Ramos (cell line): ENCODE measurements around the gene SPTA1.
"Not testable (repeated sequence)": the region's sequence is repeated elsewhere in the genome, so short reads cannot be mapped to it uniquely, and the experiment has no call there.

Experiments used
- in situ Hi-C: fragments of 300-500 bp; cut with MboI; formaldehyde crosslinking; loops from one replicate; pipeline ENCODE4 v1.14.3; 2022; ENCODE audit warnings: low sequenced_read_pairs; ENCODE audit not compliant: unreplicated experiment

The SPTA1 gene

DNA sequence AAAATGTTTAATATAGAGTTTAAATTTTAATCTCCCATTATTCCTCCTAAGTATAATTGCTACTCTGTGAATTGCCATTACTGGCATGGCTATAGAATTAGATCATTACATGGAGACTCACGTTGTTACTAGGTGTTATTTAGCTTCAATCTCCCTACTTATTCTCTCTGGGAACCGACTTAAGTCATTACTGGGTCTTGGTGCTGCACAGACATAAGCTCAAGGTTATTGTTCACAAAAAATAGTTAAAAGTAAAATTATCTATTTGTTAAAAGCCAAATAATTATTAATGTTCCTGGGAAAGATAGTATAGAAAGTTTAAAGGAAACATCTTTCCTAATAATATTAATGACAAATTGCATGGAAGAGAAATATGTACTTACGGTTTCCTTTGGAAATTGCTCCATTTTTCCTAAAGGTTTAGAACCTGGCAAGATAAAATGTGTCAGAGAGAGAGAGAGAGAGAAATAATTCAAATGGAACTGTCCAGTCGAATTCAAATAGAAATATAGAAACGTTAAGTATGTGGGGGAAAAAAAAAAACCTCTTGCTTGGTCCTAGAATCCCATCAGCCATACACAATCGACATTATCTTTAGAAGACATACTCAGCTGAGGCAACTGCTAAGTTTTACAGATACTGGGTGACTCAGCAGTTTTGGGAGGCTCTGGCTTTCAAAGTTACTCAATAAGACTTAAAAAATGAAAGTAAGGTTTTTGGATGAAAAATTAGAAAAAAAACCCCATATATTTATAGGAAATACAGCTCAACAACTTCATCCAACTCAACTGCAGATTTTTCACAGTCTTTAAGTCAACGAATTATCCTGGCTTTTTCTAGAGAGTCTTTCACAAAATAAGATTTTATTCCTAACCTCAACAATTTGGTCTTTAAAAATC is at the start of gene SPTA1:
TSS of gene SPTA1 (minus strand) at position 605 of the 899 bp plus-strand sequence. CDS start at position 407, 198 bp downstream.
- in situ Hi-C loops: no loop called here

DNA sequence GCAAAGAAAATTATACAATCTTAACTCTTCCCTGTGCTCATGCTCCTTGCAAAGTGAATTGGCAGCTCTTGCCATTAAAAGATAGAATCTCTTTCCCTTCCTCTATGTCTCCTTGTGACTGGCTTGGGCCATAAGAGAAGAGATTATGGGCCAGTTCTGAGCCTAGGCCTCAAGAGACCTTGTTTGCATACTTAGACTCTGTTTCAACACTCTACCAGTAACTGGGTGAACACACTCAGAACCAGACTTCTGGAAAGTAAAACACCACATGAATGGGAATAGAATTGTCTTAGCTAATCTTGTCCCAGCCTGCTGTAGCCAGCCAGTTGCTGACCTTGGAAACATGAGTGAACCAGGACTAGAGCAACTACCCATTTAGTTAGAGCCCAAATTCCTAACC is 49.3 kb upstream of the SPTA1 start:
- in situ Hi-C loops: no loop called here

DNA sequence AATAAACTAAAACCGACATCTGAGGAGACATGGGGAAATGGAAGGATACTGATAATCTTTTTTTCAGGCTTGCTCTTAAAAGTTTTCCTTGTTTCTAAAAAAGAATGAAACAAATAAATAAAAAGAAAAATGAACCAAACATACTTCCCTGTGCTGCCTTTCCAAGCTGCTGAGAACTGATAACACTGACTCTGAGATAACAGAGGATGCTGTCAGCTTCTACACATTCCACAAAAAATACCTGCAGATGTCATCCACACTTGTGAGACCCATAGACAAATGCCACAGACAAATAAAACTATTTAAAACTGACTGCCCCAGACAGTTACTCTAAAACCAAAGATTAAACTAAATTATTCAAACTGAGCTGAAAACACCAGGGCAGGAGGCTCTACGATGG is 46.0 kb upstream of the SPTA1 start:
- in situ Hi-C loops: no loop called here

DNA sequence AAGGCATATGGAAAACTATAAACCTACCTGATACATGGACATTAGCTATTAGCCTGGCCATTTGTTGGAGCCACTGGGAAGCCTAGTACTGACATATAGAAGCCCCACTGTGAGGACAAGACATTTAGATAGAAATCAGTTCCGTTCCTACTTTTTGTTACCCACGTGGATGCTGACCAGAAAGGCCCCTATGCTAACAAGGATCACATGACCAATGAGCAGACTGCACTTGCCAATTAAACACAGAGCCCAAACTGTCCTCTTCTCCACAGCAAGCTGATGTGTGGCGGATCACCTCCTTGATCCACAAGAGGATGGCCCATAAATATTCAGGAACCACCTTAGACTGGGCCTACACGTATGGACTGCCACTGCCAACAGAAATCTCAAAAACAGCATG is 45.2 kb upstream of the SPTA1 start:
- in situ Hi-C loops: no loop called here

DNA sequence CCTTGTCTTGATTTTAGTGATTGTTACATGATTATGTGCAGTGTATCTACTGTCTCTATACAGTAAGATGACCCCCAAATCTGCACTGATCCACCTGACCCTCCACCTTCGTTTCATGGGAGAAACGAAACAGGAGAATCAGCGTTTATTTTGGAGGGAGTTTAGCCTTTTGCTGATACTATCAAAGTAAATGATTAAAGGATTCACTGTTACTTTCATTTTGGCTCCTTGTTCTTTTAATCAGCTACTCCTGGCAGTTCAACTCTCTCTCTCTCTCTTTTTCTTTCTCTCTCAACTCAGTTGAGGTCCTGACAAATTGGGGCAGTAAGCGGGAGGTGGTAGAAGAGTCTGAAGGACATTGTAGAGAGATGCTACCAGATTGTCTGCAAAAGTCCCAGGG is 43.9 kb upstream of the SPTA1 start:
- in situ Hi-C loops: no loop called here

DNA sequence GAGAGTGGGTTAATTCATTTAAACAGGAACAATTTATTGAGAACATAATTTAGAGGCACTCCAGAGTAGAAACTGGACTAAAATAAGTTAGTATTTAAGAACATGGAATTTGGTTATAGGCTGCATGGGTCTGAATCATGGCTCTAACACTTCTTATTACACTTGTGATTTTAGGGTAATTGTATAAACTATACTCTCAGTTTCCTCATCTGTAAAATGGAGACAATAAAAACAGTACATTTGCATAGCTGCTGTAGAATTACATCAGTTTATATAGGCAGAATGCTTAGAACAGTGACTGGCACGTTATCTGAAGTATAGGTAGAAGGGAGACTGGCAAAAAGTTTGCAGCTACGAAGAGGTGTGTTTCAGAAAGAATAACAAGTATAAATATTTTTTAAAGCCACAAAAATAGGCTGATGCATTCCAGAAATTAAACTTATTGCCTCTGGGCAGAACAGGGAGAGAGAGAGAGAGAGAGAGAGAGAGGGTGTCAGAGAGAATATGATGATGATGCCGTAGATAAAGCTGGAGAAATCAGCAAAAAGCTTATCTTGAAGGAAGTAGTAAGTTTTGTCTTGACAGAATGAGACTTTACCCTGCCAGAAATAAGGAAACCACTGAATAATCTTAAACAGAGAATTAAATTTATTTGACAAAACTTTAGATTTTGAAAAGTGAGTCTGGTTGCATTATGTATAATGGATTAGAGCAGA is 42.2 kb upstream of the SPTA1 start:
- in situ Hi-C loops: no loop called here

DNA sequence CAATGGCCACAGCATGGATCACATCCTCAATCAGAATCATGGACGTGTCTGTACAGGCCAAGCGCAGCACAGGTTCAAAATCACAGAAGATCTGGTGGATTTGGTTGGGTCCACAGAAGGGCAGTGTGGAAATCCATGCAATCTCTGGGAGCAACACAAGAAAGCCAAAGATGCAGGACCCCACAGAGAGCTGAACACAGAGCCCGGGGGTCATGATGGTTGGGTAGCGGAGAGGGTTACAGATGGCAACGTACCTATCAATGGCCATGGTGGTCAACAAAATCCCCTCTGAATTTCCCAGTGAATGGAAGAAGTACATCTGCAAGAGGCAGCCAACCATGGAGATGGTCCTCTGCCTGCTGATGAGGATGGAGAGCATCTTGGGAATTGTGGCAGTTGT is 37.9 kb upstream of the SPTA1 start:
- in situ Hi-C loops: no loop called here

DNA sequence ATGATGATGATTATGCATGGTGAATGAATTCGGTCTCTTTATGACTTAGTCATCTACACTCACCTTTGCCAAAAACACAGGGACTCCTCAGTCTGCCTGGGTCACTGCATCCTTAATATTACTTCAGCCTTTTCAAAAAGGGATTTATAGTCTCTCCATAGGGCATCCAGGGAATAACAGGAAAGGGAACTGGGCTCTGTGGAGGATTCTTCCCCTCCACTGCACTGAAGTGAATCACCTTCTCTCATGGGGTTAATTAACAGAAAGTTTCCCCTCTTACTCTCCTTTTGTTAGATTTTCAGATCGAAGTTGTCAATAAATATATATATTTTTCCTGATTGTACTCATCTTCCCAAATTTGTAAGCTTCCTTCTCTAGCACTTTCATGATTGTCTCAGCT is 34.1 kb upstream of the SPTA1 start, which contains the start of gene OR6K3:
TSS of gene OR6K3 (minus strand) at position 101 of the 400 bp plus-strand sequence. CDS start 2,605 bp downstream, outside the sequence.
- in situ Hi-C loops: no loop called here

DNA sequence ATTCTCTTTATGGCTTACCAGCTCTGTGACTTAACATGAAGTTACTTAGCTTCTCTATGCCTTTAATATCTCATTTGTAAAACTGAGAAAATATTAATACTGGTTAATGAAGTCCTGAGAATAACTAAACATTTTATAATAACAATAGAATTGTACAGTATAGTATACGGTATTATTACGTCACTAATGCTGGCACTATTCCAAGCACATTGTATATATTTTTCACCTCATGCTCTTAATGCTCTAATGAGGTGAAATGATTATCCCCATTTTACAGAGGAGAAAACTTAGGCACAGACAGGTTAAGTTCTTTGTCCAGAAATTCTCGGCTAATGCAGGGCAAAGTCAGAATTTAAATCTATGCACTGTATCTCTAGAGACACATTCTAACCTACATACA is 33.1 kb upstream of the SPTA1 start:
- in situ Hi-C loops: no loop called here

DNA sequence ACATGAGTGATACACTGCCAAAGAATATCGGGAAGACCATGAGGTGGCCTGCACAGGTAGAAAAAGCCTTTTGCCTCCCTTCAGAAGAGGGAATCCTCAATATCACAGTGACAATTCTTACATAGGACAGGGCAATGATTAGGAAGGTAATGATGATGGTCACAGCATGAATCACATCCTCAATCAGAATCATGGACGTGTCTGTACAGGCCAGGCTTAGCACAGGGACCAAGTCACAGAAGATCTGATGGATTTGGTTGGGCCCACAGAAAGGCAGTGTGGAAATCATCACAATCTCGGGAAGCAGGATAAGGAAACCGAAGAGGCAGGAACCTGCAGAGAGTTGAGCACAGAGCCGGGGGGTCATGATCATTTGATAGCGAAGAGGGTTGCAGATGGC is 30.8 kb upstream of the SPTA1 start:
- in situ Hi-C loops: no loop called here

DNA sequence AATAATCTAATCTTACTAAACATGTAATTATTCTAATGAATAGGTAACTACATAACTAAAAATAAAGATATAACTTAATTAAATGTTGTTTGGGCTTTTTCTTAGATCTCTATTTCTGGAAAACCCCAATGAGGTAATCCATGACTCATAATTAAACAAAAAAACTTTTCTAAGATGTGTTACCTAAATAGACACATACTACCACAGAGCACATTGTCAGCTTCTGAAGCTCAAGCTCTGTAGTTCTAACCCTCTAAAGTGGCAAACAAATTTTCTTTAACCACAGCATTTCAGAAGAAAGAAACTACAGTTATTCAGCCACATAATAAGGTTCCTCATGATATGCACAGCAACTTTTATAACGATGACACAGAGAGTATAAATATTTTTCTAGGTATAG is 29.8 kb upstream of the SPTA1 start:
- in situ Hi-C loops: no loop called here

DNA sequence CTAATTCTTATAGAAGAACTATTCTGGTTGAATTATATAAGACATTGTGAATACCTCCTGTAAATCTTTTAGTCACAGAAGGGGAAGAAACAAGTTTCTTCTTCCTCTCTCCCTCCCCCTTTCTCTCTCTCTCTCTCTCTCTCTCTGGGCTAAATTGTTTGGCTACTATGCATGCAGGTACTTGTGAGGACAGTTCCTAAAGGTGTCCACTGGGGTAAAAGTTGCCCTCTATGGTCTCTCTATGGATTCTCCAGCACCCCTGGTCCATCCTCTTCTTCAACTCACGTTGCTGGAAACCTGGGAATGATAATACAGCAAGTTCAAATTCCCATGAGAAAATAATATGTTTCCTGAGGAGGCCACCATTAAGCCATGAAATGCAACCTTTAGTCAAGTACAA is 28.2 kb upstream of the SPTA1 start:
- in situ Hi-C loops: no loop called here

DNA sequence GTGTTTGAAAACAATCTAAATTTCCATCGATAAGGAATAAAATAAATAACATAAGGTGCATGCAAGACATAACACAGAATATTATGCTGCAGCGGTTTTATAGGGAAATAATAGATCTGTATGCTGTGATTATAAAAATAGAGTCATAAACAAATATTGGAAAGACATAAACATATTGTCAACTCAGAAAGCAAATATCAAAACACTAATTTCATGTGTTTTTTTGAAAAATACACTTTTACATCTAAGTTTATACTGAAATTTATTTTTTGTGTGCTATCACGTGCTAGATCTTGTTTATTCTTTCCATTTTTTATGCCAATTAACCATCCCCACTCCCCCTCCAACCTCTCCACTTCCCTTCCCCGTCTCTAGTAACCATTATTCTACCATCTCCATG is 24.6 kb upstream of the SPTA1 start:
- in situ Hi-C loops: no loop called here

DNA sequence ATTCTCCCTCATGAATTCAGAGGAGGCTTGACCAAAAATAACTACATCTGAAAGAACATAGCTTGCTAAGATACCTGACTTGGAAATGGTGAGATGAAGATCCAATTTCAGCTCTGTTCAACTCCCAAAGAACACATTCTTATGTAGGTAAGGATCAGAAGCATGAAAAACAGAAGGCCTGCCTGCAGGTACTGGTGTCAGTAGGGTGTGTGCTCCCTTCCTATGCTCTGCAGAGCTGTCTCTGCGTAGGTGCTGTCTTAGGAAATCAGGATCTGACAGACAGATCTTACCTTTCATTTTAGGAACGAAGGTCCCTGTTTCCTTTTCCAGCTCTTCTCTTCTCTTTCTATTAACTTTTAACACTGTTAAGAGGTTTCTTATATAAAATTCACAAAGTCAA is 19.6 kb upstream of the SPTA1 start:
- in situ Hi-C loops: no loop called here

DNA sequence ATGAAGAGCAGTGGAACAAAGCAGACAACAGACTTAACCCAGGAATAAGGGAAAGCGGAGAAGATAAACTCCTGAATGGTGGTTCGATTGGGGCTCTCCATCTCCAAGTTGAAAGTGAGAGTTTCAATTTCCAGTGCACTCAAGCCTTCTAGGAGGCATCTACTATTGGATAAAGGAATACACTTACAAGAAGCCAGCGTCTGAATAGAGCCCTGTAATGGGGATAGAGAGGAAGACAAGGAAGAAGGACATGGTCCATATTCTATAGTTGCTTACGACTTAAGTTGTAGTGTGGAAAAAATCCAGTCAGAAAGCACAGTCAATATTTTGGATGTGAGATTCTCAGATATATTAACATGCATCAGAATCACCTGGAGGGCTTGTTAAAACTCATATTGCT is 14.0 kb upstream of the SPTA1 start, which contains the start of gene OR6K2:
TSS of gene OR6K2 (minus strand) at position 101 of the 400 bp plus-strand sequence. CDS start at position 101, 0 bp downstream.
- in situ Hi-C loops: no loop called here

DNA sequence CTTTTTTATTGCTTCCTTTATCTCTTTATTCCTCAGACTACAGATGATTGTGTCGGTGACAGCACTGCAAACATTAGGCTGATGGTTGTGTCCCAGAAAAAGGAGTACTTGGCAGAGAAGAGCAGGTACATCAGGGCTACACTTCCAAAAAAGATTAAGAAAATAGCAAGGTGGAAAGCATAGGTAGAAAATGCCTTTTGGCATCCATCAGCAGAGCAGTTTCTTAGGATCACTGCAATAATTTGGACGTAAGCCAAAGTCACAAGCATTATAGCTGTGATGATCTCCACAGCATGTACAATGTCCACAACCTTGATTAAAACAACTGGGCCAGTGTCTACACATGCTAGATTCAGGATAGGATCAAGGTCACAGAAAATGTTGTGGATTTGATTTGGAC is 8.1 kb upstream of the SPTA1 start:
- in situ Hi-C loops: no loop called here

DNA sequence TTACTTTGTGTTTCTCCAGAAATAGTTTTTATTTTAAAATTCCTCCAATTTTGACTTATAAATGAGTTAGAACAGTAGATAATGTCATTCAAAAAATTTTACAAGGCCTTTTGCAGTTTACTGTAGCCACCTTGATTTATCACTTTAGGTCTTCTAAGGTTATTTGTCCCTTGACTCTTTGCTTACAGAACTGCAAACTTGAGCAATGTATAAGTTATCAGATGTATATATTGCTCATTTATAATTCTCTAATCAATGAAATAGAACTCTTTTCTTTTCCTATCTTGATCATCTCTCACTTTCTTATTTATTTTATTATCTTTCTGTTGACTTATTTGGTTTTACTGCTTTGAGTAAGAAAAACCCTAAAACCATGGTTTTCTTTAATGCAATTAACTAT is 5.8 kb upstream of the SPTA1 start:
- in situ Hi-C loops: no loop called here

DNA sequence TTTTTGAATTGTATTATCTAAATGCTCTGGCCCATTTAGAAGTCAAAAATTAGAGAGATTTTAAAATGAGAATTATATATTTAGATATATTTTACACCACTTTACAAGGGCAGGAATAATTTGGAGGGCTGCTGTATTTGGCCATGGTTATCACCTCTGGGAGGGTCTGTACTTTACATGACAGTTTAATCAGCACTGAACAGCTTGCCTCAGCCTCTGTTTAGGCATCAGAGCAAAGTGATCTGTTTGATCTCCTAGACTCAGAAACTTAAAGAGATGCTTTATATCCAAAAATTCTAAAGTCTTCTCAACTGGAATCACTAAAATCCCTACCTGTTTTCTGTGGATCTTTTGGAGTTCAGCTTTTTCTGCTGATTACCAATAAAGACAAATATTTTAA is 5.4 kb upstream of the SPTA1 start:
- in situ Hi-C loops: no loop called here

DNA sequence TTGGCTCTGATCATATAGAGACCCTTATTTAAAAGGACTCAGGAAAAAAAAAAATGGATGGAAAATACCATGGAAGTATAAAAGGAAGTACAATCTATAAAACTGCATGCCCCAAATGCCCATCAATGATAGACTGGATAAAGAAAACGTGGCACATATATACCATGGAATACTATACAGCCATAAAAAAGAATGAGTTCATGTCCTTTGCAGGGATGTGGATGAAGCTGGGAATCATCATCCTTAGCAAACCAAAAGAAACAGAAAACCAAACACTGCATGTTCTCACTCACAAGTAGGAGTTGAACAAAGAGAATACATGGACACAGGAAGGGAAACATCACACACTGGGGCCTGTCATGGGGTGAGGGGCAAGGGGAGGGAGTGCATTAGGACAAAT is 4.6 kb upstream of the SPTA1 start:
- in situ Hi-C loops: not testable (repeated sequence)

DNA sequence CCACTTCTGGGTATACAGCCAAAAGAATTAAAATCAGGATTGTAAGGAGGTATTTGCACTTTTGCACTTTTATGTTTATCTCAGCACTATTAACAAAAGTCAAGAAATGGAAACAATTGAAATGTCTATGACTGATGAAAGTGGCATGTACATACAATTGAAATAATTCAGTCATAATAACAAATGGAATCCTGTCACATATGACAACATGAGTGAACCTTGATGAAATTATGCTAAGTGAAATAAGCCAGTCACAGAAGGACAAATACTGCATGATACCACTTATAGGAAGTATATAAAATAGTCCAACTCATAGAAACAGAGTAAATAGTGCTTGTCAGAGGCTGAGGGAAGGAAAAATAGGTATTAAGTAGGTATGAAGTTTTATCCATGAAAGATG is 3.4 kb upstream of the SPTA1 start:
- in situ Hi-C loops: no loop called here

DNA sequence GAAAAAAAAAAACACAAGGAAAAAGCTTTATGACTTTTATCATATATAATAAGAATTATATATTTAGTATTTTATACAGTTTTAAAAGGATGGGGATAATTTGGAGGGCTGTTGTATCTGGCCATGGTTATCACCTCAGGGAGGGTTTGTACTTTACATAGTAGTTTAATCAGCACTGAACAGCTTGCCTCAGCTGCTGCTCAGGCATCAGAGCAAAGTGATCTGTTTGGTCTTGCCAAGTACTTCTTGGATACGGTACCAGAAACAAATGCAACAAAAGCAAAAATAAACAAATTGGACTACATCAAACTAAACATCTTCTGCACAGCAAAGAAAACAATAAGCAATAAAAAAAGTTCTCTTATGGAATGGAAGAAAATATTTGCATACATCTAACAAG is 2.6 kb upstream of the SPTA1 start:
- in situ Hi-C loops: no loop called here
